NOMO-1 treated with DMSO at 0.1 percent for 48 hours (cell line): Measurements from ENCODE around the gene CACNA1D.
"Not testable (repeated sequence)": the region's sequence is repeated elsewhere in the genome, so short reads cannot be mapped to it uniquely, and the experiment has no call there.

Source experiments
- DNase-seq: peaks from one replicate; lab custom pipeline; 2025; ENCODE audit not compliant: unreplicated experiment; lab: John Stamatoyannopoulos, UW

The CACNA1D gene

DNA sequence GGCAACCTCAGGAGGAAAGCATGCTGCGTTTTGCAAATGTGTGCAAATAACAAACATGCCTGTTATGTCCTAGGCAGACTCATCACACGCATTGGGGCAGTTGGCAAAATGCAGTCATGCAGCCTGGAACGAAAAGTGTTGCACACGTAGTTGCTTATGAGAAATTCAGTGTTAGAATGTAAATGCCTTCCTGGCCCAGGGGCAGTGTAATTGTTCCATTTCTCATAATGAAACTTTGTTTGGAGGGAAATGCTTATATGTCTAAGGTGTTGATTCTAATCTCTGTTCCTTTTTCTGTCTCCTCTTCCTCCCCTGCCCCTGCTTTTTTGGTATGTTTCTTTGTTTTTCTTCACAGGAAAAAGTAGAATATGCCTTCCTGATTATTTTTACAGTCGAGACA lies 156.0 kb downstream of the CACNA1D start:
- no peak for DNase-seq

- DNase-seq: no peak
Measured at GRCh38 chr3:53650928-53651661, 156.7 kb downstream of the CACNA1D start.

DNA sequence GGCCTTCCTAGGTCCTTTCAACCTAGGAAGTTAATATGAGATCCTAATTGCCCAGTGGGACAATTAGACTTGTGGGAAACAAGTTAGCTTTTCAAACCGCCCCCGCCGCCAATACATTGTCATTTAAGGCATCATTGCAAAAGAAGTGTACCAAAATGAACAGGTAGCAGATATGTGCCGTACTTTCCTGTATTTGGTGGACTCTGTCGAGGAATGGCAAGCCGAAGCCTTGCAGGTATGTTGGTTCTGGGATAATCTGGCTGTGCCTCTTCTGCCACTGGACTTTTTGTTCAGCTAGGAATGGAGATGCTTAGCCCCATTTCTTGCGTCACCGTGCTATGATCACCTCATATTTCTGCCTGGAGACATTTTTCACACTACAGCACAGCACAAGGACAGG lies 157.5 kb downstream of the CACNA1D start:
- DNase-seq: no peak

DNA sequence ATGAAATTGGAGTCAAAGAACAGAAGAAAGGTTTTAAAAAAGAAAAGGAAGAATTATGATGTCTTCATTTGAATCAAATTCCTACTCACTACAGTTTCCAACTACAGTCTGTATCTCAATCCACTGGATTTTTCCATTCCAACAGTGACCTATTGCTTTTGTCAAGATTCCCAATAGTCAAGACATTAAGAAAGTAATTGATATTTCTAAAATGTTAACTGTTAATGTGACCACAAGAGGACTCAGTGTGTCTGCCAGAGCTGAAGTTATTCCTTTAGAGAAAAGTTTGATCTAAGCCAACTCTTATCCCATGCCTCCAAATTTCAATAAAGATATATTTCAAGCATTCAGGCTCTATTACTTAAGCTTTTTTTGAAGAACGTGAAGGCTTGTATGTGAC lies 163.2 kb downstream of the CACNA1D start:
- no peak for DNase-seq

GRCh38 chr3:53658613-53659193 lies 164.3 kb downstream of the CACNA1D start:
- DNase-seq: no peak

DNA sequence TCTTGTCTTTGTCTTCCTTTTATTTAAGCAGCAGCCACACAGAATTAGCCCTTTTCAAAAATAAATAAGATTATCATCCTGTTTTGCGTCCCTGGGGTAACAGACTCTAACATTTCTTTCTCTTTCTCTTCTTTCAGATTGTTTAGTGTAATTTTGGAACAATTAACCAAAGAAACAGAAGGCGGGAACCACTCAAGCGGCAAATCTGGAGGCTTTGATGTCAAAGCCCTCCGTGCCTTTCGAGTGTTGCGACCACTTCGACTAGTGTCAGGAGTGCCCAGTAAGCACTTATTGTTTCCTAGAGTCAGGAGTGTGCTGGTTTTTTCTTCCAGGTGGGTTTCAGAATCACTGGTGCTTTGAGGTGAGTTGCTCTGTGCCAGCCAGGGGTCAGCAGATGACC lies 165.6 kb downstream of the CACNA1D start:
- no peak for DNase-seq

DNA sequence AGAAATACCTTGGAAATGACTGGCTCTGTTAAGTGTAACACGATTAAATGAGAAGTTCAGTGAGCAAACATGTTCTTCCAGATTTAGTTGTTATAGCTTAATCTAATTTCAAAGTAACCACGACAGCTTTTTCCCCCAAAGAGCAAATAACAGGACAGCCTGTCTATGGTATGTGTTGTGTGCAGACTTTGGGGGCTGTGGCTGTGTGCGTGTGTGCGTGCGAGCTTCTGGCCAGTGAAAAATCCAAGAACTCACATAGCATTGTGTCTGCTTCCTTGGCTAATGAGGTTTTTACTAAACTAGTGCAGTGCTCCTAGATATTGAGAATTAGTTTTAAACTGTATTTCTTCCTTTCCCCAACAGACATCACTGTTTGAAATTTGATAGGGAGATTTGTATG lies 167.1 kb downstream of the CACNA1D start:
- no peak for DNase-seq

DNA sequence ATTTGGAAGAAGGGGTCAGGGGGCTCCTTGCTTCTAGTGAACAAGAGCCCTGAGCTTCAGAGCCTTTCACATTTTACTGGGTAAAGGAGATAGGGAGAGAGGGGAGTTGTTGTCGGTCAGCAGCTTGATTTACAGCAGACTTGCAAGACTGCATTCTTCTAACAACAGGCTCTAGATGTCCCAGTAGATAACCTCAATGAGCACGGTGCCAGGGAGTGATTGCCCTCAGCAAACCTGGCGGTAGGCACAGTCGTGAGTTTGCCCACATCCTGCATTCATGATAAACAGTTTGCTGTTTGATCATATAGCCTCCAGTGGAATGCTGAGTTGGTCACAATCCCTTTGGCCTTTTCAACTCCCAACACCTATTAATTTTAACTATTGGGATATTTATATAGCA lies 170.4 kb downstream of the CACNA1D start:
- DNase-seq: not testable (repeated sequence)

- no peak for DNase-seq
Measured at GRCh38 chr3:53665608-53666425, 171.4 kb downstream of the CACNA1D start.

DNA sequence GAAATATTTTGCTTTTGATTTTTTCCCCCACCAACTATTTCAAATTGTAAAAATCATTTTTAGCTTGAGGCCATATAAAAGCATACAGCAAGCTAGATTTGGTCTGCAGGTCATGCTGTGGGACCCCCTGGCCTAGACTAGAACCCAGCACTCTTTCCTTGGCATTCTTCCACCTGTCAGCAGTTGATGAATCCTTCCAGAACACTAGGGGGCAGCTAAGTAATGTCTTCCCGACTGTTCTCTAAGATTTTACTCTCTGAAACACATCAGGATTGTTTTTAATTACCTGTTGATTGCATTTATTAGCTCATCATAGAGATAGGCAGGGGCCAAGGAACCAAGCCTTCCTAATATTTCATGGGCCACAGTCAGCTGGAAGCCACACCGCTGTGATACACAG lies 174.5 kb downstream of the CACNA1D start:
- DNase-seq: no peak

DNA sequence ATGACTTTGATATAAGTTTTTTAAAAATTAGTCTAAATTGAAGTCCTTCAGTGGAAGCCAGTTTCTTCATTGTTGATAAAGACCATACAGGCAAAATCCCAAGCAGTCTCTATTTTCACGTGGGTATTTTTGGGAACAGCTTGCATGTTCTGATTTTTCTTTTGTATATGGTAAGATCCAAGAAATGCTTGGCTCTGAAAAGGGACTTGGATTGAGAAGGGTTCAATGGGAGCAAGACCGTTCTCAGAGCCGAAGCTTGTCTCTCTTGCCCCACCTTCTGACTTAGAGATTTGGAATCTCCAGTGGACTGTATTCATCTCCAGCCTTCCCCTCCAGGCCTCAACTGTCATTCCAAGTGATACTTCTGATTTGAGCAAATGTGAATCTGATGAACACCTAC lies 176.3 kb downstream of the CACNA1D start:
- no peak for DNase-seq

DNA sequence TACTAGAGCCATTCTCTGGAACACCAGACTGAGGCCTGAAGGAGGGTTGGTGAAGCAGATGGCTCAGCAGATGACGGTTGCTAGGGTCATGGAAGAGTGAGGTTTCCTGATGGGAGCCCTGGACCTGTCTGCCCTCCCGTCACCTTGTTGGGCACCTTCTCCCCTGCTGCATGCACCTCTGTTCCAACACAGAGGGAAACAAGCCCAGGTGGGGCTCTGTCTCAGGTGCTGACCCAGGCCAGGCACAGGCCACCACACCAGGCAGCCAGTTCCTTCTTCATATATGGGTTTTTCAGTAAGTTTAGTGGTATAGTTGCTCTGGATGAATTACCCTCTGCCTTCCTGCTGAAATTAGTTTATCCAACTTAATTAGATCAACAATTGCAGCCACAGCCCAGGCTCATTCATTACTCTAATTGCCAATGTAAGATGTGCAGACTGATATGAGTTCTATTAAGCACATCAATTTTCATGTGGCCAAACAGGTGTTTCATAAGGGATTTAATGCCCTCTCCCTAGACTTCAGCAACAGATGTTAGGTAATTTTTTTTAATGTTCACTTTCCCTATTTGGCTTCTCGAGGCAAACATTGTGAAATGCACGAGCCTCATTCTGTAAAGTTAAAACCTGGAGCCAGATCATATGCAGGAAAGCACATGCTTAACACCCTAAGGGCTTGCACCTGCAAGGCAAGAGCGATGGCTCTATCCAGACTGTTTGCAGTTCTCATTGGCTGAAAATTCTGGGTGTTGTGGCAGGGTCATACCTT lies 177.0 kb downstream of the CACNA1D start:
- DNase-seq: no peak

DNA sequence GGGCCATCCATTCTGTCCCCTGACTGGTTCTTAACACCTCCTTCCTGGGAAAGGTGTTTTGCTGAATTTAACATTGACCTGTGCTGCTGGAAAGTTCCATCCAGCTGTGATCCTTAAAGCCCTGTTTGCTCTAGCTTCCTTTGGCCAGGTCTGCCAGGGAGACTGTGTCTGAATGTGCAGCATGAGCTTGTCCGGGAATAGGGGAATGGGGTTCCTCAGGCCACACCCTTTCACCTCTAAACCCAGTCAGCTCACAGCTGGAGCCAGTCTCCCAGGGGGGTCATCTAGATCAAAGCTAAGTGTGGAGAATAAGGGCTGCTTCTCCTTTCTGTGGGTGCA lies 177.5 kb downstream of the CACNA1D start:
- no peak for DNase-seq

DNA sequence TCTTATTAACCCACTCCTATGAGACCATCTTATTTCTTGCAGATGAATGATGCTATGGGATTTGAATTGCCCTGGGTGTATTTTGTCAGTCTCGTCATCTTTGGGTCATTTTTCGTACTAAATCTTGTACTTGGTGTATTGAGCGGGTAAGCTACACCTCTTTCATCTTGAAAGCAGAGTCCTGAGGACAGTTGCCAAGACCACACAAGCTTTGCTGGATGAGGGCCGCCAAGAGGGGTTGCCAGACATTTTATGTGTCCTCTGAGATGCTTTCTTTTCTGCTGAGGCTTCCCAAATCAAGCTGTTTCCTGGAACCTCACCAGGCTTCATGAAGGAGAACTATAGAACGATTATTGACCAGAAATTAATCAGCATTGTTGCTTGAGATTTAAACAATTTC lies 178.6 kb downstream of the CACNA1D start:
- no peak for DNase-seq

GRCh38 chr3:53673722-53674350 lies 179.4 kb downstream of the CACNA1D start:
- no peak for DNase-seq

DNA sequence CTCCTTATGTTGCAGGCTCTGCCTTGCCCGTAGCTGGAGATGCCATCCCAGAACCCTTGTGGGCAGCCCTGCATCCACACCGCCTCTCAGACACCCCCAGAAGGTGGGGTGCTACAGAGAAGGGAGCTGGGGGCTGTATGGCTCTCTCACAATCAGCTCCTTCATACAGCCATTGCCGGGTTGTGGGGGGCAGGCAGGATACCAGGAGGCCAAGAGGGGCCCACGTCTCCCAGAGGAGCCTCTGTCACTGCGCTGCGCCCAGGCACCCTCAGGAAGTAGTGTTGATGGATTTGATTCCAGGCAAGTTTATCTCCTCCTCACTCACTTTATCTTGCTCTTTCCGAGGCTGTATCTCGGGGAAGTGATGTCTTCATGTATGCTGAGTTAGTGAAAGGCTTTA lies 180.2 kb downstream of the CACNA1D start:
- no peak for DNase-seq

DNA sequence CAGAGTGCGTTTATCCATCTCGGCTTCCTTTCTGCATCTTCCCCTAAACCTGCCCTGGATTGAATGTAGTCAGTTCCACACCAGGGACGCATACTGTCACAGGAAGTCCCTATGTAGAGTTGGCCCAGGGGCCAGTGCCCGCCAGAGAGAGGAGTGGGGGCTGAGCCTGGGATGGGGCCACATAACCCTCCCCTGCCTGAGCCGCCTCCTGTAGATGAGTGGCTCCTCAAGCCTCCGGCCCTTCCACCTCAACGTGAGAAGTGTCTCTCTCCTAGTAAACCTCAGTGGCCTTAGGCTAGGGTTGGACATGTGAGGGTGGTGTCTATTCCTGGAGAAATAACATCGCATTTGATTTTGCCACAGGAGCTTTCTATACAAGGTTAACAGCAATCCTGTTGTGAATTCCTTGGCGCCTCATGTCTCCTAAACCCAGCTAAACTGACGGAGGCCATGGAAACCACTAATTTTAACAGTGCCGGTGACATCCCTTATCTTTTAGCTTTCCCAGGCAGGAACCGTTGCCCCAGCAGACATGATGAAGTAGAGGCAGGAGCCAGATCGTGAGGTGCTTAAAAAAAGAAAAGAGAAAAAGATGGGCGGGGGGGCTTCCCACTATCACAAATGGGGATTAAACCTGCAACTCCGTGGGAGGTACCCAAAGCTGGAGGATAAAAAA lies 180.7 kb downstream of the CACNA1D start:
- DNase-seq: no peak

GRCh38 chr3:53675942-53676341 lies 181.5 kb downstream of the CACNA1D start:
- DNase-seq: no peak

GRCh38 chr3:53677413-53677812 lies 183.0 kb downstream of the CACNA1D start:
- DNase-seq: no peak

- DNase-seq: no peak
Measured at GRCh38 chr3:53680028-53680427, 185.6 kb downstream of the CACNA1D start.

GRCh38 chr3:53682807-53683206 lies 188.4 kb downstream of the CACNA1D start:
- no peak for DNase-seq
